Measurements from ENCODE around the gene CXCL12.

GRCh38 chr10:44427479-44427878 is 42.6 kb upstream of the CXCL12 start:
- no peak for TF ChIP-seq EZH2phosphoT487 (IDR thresholded peaks at IDR 0.05; ENCODE audit: low read depth)
- TF ChIP-seq CTCF (IDR thresholded peaks at IDR 0.05; ENCODE audit: low read depth, low read length): no peak

Measured in OCI-LY3 (cell line).